GM18951 (cell line): ENCODE measurements around the gene GARIN5B.

Source experiments
- POLR2A ChIP-seq: IDR thresholded peaks from 4 replicates; pipeline ENCODE4 v1.6.1; 2011; ENCODE audit warnings: mild to moderate bottlenecking; ENCODE audit not compliant: insufficient read length, insufficient read depth; ENCODE audit errors: extremely low read depth
- in situ Hi-C: fragments of 300-500 bp; cut with MboI; formaldehyde crosslinking; loops from one replicate; pipeline ENCODE4 v1.12.0; 2022; ENCODE audit warnings: low sequenced_read_pairs, mixed read lengths, inconsistent platforms; ENCODE audit not compliant: unreplicated experiment

GARIN5B gene

DNA sequence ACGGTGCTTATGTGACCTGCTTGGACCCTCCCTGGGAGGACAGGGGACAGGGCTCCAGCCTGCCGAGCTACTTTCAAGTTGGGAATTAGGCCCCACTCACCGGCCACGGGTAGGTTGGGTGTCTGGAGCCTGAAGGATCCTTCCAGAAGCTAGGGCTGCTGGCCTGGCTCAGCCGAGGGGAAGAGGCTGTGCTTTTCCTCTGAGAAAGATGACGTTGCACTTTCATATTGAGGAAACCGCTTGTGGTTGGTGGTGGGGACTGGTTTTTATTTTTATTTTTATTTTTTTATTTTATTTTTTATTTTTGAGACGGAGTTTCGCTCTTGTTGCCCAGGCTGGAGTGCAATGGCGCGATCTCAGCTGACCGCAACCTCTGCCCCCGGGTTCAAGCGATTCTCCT lies 37.9 kb downstream of the GARIN5B start, which contains the start of gene TMEM150B:
Gene TMEM150B, minus strand, starts transcription at position 170 of the 400 bp plus-strand sequence. CDS start 4,305 bp downstream, outside the sequence.
- no peak for TF ChIP-seq POLR2A
- in situ Hi-C loops = no loop called here

DNA sequence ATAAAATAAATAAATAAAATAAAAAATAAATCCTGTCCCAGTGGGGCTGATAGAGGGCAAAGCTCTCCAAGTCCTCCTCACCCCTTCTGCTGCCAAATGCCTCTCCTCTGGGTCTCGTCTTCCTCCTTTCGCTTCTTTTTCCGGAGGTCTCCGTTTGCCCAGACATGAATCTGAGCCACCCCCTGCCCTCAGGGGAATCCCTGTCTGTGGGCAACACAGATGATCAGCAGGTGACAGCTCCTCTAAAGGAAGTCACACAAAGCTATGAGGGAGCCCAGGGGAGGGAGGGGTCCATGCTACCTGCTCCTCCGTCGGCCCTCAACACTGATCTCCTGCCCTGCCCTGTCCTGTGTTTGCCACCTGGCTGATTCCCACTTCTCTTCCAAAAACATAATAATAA lies 38.4 kb downstream of the GARIN5B start:
- in situ Hi-C loops = no loop called here
- TF ChIP-seq POLR2A = no peak

DNA sequence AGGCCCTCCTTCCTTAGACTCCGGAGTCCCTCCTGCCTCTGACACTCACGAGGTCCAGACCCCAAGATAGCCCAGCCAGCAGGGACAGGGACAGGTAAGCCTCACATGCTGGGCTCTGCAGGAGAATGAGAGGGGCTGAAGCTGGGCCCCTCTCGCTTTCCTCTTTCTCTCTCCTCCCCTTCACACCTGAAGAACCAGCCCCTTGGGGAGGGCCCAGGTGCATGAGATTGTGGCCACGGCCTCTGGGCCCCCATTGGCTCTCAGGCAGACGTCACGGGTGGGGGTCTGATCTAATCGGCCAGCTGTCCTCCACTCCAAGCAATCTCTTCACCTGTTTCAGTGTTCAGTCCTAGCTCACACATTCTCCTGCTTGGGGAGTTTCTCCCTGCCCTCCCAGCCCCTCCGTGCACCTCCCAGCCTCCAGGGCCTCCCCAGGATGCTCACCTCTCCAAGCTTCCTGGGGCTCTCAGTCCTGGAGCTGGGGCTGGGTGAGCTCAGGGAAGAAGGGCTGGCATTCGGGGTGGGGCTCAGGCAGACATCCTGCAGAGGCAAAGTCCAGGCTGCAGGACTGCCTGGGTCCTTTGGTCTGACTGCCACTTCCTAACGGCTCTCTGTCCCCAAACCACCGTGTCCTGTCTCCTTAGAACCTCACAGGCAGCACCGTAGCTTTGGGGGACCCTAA lies 40.7 kb downstream of the GARIN5B start:
- in situ Hi-C loops = no loop called here
- TF ChIP-seq POLR2A = no peak

DNA sequence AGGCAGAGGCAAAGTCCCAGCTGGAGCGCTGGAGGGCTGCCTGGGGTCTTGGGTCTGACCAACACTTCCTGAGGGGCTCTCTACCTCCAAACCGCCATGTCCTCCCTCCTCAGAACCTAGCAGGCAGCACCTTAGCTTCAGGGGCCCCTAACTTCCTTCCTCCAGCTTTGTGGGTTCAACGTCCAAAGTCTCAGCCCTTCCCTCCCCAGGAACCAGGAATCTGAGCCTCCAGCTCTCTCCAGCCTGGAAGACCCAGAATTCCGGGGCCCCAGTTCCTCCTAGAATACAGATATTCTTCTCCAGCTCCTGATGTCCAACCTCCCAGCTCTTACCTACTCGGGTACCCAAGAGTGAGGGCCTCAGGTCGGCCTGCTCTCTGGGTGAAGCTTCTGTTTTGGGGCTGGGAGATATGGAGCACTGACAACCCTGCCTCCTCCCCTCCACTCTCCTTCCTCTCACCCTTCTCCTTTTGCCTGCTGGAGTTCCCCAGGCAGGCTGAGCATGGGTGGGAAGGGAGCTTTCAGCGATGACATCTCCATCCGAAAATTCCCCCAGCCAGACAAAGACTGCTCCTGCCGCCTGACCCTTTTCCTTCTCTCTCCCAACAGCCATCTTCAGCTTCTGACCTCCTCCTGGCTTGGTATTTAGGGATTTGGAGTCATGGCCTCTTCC lies 41.5 kb downstream of the GARIN5B start:
- no peak for TF ChIP-seq POLR2A
- in situ Hi-C loops = no loop called here

DNA sequence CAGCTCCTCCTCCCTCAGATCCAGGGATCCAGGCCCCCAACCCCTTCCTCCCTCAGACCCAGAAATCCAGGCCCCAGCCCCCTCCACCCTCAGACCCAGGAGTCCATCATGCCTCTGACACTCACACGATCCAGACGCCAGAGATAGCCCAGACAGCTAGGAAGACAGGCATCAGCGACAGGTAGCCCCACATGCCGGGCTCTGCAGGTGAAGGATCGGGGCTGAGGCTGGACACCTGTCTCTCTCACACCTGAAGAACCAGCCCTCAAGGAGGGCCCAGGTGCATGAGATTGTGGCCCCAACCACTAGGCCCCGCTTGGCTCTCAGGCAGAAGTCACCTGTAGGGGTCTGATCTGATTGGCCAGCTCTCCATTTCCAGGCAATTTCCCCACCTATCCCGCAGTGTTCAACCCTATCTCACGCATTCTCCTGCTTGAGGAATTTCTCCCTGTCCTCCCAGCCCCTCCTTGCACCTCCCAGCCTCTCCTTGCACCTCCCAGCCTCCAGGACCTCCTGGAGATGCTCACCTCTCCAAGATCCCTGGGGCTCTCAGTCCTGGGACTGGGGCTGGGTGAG lies 42.1 kb downstream of the GARIN5B start:
- TF ChIP-seq POLR2A = no peak
- in situ Hi-C loops = no loop called here

DNA sequence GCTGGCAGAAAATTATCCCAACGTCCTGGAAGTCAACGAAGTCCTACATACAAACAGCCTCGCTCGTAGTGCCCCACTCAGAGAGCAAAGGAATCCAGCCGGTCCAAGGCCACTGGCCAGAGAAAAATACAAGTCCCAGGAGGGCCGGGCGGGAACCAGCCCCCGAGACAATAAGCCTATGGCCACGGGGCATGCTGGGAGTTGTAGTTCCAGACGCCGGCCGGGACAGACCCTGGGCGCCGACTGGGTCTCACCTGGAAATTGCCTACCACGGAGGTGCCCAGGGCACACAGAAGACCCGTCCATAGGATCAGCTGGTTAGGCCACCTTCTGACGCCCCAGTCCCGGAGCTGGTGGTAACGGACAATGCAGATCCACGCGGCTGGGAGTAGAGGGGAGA lies 43.3 kb downstream of the GARIN5B start:
- in situ Hi-C loops = no loop called here
- no peak for TF ChIP-seq POLR2A

DNA sequence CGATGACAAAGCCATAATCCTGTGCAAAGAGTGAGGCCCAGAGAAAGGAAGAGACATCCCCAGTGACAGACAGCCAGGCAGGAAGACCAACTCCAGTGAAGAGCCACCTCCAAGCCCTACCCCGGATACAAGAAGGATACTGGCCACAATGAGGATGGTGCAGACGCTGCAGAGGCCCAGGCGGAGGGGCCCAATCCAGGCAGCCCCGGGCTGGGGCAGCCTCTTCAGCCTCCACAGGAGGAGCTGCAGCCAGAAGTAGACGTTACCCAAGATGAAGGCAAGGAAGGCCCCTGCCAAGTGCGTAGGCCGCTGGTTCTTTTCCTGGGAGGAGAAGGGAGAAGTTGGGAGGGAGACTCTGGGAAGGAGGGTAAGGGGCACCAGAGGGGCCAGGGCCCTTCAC lies 46.4 kb downstream of the GARIN5B start:
- in situ Hi-C loops = no loop called here
- no peak for TF ChIP-seq POLR2A

DNA sequence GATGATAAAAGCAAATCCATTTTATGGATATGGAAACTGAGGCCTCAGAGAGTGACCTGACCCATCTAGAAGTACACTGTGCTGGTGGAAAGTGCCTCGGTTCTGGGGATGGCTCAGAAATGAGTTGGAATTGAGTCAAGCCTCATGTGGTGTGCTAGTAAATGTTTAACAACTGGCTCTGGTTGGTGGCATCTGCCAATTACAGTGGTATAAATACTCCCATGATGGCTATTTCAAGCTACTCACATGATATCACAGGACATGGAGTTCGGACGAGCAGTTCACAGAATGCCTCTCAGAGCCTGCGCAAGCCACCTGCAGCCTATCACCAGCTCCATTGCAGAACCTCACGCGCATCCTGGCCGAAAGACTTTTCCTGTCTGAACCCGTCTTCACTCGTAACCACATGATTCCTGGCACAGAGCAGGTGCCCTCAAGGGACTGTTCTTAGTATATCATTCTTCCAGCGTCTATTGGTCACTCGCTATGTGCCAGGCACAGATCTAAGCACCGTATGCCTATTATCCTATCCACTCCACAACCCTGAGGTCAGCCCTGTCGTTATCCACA lies 47.0 kb downstream of the GARIN5B start:
- TF ChIP-seq POLR2A = no peak

DNA sequence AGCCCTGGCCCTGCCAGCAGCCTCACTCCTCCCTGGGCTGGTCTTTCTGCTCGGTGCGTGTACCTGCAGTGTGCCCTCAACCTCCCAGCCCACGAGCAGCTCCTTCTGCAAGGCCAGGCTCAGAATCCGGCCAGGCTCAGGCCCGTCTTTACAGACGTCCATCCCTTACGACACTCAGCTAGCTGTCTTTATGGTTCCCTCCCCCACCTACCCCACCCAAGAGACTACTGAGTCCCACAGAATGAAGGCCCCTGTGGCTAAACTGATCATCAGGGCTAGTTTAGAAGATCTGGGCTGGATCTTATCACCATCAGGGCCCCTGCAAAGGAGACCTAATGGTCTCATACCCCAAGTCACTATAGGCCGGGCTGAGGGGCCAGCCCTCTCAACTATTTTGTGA lies 48.7 kb downstream of the GARIN5B start:
- in situ Hi-C loops = no loop called here

More for the DNA sequence above, 47.0 kb downstream of the GARIN5B start:
- in situ Hi-C loops = no loop called here

DNA sequence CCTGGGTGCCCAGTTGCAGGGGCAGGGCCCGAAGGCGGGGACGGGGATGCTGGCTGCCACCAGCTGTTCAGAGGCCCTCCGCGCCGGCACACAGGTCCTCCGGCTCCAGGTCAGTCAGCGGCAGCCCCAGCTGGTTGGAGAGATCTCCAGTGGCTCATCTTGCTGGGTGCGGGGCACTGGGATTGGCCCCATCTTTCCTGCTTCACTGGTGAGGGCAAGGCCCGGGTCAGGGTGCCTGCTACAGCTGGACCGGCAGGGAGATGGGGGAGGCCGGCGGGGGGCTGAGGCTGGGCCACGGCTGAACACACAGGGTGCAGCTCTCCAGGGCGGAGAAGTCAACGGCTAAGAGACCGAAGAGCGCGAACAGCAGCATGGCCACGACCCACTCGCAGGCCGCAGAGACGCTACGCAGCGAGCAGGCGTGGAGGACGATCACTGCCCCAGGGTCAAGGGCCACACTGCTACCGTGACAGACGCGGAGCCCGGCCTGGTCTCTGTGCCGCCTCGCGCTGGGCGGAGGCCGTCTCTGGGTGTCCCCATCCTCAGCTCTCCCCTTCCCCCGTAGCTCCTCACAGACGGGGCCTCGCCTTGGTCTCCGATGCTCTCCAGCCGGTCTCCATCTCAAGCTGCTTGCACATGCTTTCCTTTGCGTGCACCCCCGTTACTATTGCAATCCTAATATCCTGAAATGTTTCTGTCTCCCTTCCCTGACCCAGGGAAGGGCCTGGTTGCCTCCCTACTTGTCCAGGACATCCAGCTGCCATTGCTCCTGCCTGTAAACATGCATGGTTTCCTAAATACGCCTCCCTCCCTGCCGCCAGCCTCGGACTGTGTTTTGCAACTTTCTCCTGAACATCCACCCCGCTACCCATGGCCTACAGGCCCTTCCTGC lies 50.2 kb downstream of the GARIN5B start:
- in situ Hi-C loops = no loop called here

More for the DNA sequence above, 48.7 kb downstream of the GARIN5B start:
- no peak for TF ChIP-seq POLR2A

DNA sequence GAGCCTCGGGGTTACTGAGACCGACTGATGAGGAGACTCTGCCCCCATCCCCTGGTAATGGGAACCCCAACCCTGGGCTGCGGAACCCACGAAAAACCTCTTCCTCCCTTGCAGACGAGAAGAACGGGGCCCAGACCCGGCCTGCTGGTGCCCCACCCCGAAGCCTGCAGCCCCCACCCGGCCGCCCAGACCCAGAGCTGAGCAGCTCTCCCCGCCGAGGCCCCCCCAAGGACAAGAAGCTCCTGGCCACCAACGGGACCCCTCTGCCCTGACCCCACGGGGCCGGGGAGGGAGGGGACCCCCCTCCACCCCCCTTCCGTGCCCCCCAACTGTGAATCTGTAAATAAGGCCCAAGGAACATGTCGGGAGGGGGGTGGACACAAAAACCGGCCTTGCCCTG lies 51.3 kb downstream of the GARIN5B start:
- in situ Hi-C loops = no loop called here
- no peak for TF ChIP-seq POLR2A

More for the DNA sequence above, 50.2 kb downstream of the GARIN5B start:
- TF ChIP-seq POLR2A = no peak

DNA sequence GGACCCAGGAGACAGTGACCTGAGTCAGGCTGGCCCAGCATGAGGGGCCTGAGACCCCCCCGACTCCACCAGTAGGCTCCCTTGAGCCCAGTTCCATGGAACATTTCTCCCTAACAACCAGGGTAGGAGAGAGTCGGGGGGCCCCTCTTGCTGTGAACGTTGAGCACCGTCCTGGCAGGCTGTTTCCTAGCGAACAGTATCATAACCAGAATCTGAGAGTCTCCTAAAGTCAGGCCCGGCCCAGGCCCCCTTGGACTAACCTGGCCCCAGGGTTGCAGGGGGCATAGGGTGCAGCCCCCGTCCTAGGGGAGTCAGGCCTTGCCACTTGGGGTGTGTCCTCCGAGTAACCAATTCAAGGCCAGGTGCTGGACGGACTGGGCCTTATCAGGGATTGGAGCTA lies 51.7 kb downstream of the GARIN5B start:
- in situ Hi-C loops = no loop called here
- no peak for TF ChIP-seq POLR2A

DNA sequence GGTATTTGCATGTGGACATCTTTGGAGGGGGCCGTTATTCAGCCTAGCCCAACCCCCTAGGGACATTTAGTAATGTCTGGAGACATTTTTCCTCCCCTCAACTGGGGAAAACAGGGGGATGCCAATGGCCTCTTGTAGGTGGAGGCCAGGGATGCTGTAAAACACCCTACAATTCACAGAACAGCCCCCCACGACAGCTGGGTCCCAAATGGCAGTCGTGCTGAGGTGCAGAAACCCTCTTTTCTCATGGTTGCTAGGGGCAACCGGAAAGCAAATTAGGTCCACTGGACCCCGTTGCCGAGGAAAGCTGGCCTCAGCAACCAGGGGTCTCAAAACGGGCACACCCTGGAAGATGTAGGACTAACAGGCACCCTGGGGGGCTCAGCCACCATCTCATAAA lies 52.6 kb downstream of the GARIN5B start:
- no peak for TF ChIP-seq POLR2A
- in situ Hi-C loops = no loop called here

DNA sequence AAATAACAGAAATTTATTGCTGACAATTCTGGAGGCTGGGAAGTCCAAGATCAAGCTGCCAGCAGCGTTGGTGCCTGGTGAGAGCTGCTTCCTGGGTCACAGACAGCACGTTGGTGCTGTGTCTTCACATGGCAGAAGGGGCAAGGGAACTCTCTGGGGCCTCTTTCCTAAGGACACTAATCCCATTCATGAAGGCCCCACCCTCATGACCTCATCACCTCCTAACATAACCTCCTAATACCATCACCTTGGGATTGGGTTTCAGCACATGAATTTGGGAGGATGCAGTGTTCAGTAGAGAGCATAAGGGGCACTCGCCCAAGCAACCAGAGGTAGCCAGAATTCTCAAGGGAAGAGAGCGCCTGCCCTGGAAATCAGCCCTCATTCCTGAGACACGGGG lies 53.6 kb downstream of the GARIN5B start:
- in situ Hi-C loops = no loop called here
- no peak for TF ChIP-seq POLR2A
